Measurements from ENCODE around the gene EIF3D.
"Not testable (repeated sequence)": the region's sequence is repeated elsewhere in the genome, so short reads cannot be mapped to it uniquely, and the experiment has no call there.

Gene EIF3D

GRCh38 chr22:36549033-36549432 lies 20.1 kb upstream of the EIF3D start:
- DNase-seq (ENCODE audit: low read depth in 2 of 2) = no peak

- no peak for DNase-seq (ENCODE audit: low read depth in 2 of 2)
These were observed 19.6 kb upstream of the EIF3D start for GRCh38 chr22:36548606-36549005.

GRCh38 chr22:36546932-36547331 lies 18.0 kb upstream of the EIF3D start:
- DNase-seq (ENCODE audit: low read depth in 2 of 2) = no peak

- DNase-seq (ENCODE audit: low read depth in 2 of 2) = no peak
These were observed 17.3 kb upstream of the EIF3D start for GRCh38 chr22:36546092-36546804.

DNA sequence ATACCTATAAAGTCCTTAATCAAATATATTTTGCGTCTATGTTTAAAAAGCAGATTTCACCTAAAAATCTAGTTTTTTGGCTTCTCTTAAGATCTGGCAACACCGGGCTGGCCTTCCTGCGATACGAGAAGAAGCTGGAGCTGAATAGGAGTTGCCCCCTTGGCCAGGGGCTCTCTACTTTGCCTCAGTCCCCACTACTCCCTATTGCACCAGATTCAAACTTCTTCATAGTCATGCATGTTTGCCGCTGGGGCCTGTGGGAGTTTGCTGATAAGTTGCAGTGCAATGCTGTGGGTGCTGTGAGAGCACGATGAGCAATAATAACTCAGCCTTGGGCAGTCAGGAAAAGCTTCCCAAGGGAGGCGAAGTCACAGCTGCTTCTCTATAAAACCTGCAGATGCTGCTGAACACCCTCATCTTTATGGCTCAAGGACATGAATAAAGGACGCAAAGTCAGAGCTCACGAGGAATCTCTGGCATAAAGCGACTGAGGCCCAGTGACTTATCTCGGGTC lies 15.2 kb upstream of the EIF3D start:
- DNase-seq (ENCODE audit: low read depth in 2 of 2) = no peak

- no peak for DNase-seq (ENCODE audit: low read depth in 2 of 2)
These were observed 13.0 kb upstream of the EIF3D start for GRCh38 chr22:36541831-36542411.

- no peak for DNase-seq (ENCODE audit: low read depth in 2 of 2)
These were observed 12.1 kb upstream of the EIF3D start for GRCh38 chr22:36540867-36541642.

GRCh38 chr22:36538529-36538928 lies 9.6 kb upstream of the EIF3D start:
- no peak for DNase-seq (ENCODE audit: low read depth in 2 of 2)

DNA sequence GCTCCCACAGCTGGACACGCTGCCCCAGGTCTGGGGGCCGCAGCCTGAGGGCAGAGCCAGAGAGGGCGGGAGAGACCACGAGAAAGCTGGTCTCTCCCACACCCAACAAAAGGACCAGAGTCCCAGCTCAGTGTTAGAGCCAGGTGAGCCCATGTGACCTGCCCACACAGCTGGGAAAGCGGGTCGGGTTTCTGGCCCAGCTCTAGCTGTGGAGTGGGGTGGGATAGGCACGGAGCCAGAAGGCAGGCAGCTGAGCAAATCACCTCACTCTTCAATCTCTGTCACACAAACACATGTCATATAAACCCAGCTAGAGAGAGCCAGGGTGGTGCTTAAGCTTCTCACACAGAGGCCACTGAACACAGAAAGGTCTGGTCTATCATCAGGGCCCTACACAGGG lies 7.8 kb upstream of the EIF3D start:
- no peak for DNase-seq (ENCODE audit: low read depth in 2 of 2)

DNA sequence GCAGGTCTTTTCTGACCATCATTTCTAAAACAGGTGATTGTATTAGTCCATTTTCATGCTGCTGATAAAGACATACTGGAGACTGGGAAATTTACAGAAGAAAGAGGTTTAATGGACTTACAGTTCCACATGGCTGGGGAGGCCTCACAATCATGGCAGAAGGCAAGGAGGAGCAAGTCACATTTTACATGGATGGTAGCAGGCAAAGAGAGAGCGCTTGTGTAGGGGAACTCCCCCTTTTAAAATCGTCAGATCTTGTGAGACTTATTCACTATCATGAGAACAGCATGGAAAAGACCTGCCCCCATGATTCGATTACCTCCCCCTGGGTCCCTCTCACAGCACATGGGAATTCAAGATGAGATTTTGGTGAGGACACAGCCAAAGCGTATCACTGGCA lies 4.4 kb upstream of the EIF3D start:
- not testable (repeated sequence) for DNase-seq (ENCODE audit: low read depth in 2 of 2)

DNA sequence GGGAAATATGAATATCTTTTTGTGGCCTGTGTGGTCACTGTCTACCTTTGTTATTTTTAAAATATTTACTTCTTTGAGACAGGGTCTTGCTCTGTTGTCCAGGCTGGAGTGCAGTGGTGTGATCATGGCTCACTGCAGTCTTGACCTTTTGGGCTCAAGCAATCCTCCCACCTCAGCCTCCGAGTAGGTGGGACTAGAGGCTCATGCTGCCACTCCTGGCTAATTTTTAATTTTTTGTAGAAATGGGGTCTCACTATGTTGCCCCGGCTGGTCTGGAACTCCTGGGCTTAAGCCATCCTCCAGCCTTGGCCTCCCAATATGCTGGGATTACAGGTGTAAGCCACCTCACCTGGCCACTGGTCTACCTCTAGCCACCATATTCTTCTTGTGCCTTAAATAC lies 3.5 kb upstream of the EIF3D start:
- DNase-seq (ENCODE audit: low read depth in 2 of 2) = no peak

GRCh38 chr22:36528341-36528740 lies 625 bp downstream of the EIF3D start:
- DNase-seq (ENCODE audit: low read depth in 2 of 2) = no peak

DNA sequence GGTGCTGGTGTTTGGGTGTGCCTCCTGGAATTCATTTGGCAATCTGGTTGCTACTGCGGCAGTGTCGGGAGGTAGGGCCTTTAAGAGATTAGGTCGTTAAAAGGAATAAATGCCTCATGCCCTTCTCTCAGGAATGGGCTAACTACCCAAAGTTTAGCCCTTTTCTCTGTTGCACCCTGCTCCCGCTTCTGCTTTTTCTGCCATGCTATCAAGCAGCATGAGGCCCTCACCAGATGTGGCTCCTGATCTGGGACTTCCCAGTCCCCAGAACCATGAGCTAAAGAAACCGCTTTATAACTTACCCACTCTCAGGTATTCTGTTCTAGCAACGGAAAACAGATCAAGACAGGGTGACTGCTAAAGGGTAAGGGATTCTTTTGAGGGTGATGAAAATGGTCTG lies 6.3 kb downstream of the EIF3D start:
- DNase-seq (ENCODE audit: low read depth in 2 of 2) = no peak

DNA sequence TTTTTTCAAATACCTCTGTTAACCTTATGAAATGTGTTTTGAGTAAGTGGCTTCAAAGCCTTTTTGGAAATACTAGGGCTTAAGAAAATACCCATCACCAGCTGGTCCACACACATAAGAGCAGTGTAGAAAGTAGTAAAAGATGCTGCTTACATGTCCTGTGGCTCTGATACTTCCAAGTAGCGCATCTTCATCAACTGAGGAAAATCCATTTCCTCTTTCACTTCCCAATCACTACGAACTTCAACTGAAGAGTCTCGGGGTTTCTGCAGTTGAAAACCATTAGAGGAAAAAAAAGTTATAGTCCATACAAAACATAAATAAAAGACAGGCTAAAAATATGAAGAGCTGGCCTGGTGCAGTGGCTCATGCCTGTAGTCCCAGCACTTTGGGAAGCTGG lies 8.5 kb downstream of the EIF3D start:
- no peak for DNase-seq (ENCODE audit: low read depth in 2 of 2)

DNA sequence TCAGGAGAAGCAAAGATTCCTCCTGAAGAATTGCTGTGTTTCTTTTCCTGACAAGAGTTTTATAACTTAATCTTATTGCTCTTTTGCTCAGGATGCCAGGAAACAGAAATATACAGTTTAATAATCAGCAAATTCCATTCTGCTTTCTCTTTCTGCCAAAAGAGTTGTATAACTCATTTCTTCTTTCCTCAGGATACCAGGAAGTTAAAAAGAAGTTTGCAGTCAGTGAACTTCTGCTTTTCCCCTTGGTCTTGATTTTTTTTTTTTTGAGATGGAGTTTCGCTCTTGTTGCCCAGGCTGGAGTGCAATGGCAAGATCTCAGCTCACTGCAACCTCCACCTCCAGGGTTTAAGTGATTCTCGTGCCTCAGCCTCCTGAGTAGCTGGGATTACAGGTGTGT lies 9.1 kb downstream of the EIF3D start:
- not testable (repeated sequence) for DNase-seq (ENCODE audit: low read depth in 2 of 2)

- DNase-seq (ENCODE audit: low read depth in 2 of 2) = no peak
These were observed 14.2 kb downstream of the EIF3D start for GRCh38 chr22:36514766-36515165.

DNA sequence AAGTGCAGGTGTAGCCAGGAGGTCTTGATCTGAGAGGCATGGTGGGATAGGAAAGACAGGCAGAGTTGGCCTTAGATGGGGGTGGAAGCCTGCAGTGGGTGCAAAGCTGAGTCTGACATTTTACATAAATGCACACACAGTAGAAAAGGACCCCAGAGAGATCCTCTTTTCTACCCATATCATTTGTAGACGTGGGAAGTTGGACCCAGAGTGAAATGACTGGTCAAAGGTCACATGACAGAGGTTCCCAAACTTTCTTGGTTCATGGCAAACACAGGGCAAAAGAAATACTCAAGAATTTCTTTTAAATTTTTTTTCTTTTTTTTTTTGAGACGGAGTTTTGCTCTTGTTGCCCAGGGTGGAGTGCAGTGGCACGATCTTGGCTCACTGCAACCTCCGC lies 16.0 kb downstream of the EIF3D start:
- DNase-seq (ENCODE audit: low read depth in 2 of 2) = no peak

GRCh38 chr22:36512333-36512732 lies 16.6 kb downstream of the EIF3D start:
- DNase-seq (ENCODE audit: low read depth in 2 of 2) = no peak

- DNase-seq (ENCODE audit: low read depth in 2 of 2) = no peak
These were observed 17.7 kb downstream of the EIF3D start for GRCh38 chr22:36510966-36511881.

DNA sequence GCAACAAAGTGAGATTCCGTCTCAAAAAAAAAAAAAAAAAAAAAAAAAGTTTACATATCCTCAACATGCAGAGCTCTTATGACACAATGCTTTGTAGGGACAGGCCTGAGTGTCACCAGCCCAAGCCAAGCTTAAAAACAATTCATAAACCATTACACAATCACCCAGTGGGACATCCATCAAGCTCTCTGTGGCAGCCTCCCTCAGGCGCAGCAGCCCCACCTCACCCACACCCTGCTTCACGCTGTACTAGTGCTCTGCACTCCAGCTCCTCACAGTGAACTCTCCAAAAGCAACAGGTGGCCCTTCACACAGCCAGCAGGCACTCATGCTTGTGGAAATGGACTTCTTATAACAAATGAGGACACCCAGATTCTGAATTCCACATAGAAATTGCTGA lies 18.6 kb downstream of the EIF3D start:
- DNase-seq (ENCODE audit: low read depth in 2 of 2) = no peak

DNA sequence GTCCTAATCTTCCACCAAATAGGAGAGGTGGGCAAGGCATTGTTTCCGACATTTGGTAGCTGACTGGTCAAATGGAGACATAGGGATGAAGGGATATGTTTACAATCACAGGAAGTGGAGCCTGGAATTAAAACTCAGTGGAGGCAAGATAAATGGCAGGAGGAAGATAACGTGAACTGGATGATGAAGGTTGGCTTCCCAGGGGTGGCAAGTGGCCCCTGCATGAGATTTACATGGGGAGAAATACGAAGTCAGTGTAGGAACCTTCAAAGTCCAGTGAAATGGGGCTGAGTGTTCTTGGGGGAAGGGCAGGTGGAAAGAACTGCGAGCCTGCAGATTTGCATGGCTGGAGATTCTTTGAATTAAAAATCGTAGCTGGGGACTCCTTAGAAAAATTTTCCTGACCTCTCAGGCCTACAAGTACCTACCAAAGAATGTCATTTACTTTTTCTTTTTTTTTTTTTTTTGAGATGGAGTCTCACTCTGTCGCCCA lies 21.4 kb downstream of the EIF3D start:
- DNase-seq (ENCODE audit: low read depth in 2 of 2) = no peak
